ENCODE data around the gene MIAT. TPM values are rescaled to one million over a fixed set of nuclear protein-coding genes. Genes with fewer than 3 reads are reported as not detected.

The MIAT gene
- total RNA-seq, 1 donor from 2014 or later: 268 TPM

DNA sequence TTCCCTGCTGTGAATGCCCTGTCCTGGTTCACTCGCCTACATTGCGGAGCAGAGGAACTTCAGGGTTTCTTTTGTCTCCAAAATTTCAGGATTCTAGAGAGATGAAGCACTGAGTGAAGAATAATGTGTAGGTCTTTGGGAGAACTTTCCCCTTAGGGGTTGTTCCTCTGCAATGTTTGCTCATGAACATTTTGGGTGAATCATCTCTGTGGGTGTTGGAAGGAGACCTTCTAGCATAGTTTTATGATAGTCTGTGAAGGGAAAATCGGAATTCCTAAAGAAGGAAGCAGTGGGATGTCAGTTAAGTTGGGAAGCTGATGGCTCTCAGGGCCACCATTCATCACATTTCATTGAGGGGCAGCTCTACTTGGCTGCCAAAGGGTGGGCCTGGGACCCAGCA is 64.8 kb downstream of the MIAT start:
- intact Hi-C loops (cut with micrococcal nuclease): no loop called here

- intact Hi-C loops (cut with micrococcal nuclease): no loop called here
Measured at GRCh38 chr22:26724414-26724813, 67.0 kb downstream of the MIAT start.

DNA sequence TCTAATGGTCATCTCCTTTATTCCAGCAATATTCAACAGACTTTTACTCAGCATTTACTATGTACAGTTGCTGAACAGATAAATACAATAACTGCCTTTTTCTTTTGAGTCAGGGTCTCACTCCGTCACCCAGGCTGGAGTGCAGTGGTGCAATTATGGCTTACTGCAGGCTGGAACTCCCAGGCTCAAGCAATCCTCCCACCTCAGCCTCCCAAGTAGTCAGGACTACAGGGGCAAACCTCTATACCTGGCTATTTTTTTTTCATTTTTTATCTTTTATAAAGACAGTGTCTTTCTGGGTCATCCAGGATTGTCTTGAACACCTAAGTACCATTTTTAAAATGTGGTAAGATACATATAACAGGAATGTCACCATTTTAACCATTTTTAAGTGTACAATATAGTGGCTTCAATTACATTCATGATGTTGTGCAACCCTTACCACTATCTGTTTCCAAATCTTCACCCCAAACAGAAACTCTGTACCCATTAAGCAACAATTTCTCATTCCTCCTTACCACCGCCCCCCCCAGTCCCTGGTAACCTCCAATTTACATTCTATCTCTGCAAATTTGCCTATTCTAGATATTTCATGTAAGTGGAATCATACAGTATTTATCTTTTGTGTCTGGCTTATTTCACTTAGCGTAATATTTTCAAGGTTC is 67.8 kb downstream of the MIAT start:
- intact Hi-C loops (cut with micrococcal nuclease): no loop called here

Other genes starting within 250 kb of the MIAT start
- 17.4 and 18.5 TPM in 2 replicates for gene ASPHD2, start 228.3 kb upstream of the MIAT start, total RNA-seq
- 37.1 and 38.1 TPM in 2 replicates for gene HPS4, start 173.8 kb upstream of the MIAT start, total RNA-seq
- 22.8 and 23.4 TPM in 2 replicates for gene SRRD, start 173.7 kb upstream of the MIAT start, total RNA-seq
- 62.8 and 64.1 TPM in 2 replicates for gene TFIP11, start 145.1 kb upstream of the MIAT start, total RNA-seq
- 74.8 and 82.1 TPM in 2 replicates for gene TPST2, start 67.5 kb upstream of the MIAT start, total RNA-seq
- gene CRYBB1, start 39.6 kb upstream of the MIAT start, total RNA-seq: not detected in 2 replicates
- 0.27 TPM in 1 of 2 replicates, not detected in the other for gene CRYBA4, start 35.6 kb upstream of the MIAT start, total RNA-seq

Data from T-helper 1 cell treated with Interleukin-12 subunit alpha and Interleukin-12 subunit beta and Interleukin-4 antibody, amounts not matched to agents 30 ng/mL and 1 ng/mL, for 36 hours (primary cell).